ENCODE data around the gene SOCS3. TPM values are rescaled to one million over a fixed set of nuclear protein-coding genes. Genes with fewer than 3 reads are reported as not detected.

SOCS3 gene
- total and polyA plus RNA-seq, 10 donors, result 10.7 to 164 (median 62.1) TPM

DNA sequence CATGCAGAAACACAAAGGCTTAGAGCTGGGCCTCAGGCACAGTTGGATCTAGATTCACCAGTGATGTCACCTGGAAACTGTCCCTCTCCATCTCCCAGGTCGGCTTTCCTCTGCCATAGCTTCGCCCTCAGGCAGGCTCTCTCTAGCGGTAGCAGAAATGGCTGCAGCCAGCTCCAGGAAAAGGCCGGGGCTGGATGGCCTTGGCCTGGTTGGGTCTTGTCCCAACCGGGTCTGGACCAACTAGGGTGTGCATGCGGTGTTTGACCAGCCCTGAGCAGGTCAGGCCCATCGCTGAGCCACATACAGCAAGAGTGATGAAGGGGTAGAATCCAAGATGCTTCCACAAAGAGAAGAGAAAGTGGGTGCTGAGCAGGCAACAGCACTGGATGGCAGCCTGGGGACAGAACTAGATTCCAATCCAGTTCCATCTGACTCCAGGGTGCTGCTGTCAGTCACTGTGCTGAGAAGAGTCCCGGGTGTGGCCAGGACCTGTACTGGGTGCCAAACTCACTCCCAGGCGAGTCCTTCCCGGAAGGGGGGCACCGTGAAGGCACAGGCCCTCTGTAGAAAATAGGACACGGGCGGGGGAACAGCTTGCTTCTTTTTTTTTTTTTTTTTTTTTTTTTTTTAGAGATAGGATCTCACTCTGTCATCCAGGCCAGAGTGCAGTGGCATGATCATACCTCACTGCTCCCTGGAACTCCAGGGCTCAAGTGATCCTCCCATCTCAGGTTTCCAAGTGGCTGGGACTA is 51.8 kb downstream of the SOCS3 start:
- H3K27me3 ChIP-seq (replicated peaks in 1 of 7), result peaks cover 0 to 4% (median 0%) of the 10 kb centered on the region in 7 donors
- no peak overlapping the region for H3K4me3 ChIP-seq
- no peak for DNase-seq
- WGBS, 5 donors, result 75 to 88% (median 85%) methylated on average over 11 to 13 of the region's 13 CpGs
- no peaks in the 10 kb centered on the region for H3K36me3 ChIP-seq
- intact Hi-C loops (cut with DNase I; ENCODE audit: low total_unique reads), result no loop called here
- TF ChIP-seq POLR2AphosphoS5 (IDR thresholded peaks at IDR 0.05) (peak; percentile 25 to 62 (median 48)), POLR2A (IDR thresholded peaks at IDR 0.05) (no peak)
- TF ChIP-seq, protein P1, sequence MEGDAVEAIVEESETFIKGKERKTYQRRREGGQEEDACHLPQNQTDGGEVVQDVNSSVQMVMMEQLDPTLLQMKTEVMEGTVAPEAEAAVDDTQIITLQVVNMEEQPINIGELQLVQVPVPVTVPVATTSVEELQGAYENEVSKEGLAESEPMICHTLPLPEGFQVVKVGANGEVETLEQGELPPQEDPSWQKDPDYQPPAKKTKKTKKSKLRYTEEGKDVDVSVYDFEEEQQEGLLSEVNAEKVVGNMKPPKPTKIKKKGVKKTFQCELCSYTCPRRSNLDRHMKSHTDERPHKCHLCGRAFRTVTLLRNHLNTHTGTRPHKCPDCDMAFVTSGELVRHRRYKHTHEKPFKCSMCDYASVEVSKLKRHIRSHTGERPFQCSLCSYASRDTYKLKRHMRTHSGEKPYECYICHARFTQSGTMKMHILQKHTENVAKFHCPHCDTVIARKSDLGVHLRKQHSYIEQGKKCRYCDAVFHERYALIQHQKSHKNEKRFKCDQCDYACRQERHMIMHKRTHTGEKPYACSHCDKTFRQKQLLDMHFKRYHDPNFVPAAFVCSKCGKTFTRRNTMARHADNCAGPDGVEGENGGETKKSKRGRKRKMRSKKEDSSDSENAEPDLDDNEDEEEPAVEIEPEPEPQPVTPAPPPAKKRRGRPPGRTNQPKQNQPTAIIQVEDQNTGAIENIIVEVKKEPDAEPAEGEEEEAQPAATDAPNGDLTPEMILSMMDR (IDR thresholded peaks at IDR 0.05 in 8 of 11, conservative IDR thresholded peaks at IDR 0.05 in 3 of 11), result peak in 7 of 11 experiments; percentile 21 to 43 (median 37)
- peaks cover 0 to 19% (median 13%) of the 10 kb centered on the region in 8 donors for H3K9me3 ChIP-seq
- H3K27ac ChIP-seq, result peak overlapping the region in 1 of 8 donors; percentile 10
- peaks cover 4 to 22% (median 11%) of the 10 kb centered on the region in 6 donors for H3K4me1 ChIP-seq

DNA sequence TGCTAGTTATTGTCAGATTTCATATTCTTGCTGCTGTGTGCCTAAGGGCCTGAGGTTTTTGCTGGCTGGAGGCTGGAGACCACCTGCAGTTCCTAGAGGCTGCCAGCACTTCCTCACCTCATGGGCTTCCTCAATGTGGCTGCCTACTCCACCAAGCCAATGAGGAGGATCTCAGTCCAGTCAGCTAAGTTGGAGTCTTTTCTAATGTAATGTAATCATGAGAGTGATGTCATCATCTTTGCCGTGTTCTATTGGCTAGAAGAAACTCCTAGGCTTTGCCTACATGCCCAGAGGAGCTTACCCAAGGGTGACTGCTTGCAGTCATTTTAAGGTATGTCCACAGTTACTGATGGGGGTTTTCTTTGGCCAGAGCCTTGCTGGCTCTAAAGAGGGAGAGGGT is 53.0 kb downstream of the SOCS3 start:
- TF ChIP-seq POLR2A (IDR thresholded peaks at IDR 0.05) (no peak), POLR2AphosphoS5 (IDR thresholded peaks at IDR 0.05) (no peak)
- TF ChIP-seq, protein P1 (IDR thresholded peaks at IDR 0.05 in 8 of 11, conservative IDR thresholded peaks at IDR 0.05 in 3 of 11), result no peak
- intact Hi-C loops (cut with DNase I; ENCODE audit: low total_unique reads), result no loop called here
- H3K27me3 ChIP-seq (replicated peaks in 1 of 7), result no peaks in the 10 kb centered on the region
- H3K36me3 ChIP-seq, result no peaks in the 10 kb centered on the region
- H3K4me1 ChIP-seq, result peaks cover 4 to 22% (median 10%) of the 10 kb centered on the region in 6 donors
- 75 to 90% (median 83%) methylated on average over 1 of the region's 1 CpG for WGBS, 5 donors
- no peak overlapping the region for H3K4me3 ChIP-seq
- H3K9me3 ChIP-seq, result peaks cover 0 to 19% (median 13%) of the 10 kb centered on the region in 8 donors
- no peak overlapping the region for H3K27ac ChIP-seq
- DNase-seq, result no peak

Small RNA genes within 50 kb of the gene (small RNA-seq; reads per million reads assigned to genes)
- gene RF00415 (0 reads per million in 4 donors), gene RN7SL236P (0 reads per million in 4 donors)

Other genes with a start within 250 kb of the SOCS3 start
- gene TMC6, start 231.3 kb downstream of the SOCS3 start, total RNA-seq, result 100 to 1,000 TPM; 169 to 425 (median 354) TPM
- 100 to 1,000 TPM; 132 to 269 (median 252) TPM for gene TMC6, start 231.3 kb downstream of the SOCS3 start, polyA plus RNA-seq
- 100 to 1,000 TPM; 116 to 222 (median 205) TPM for gene TMC8, start 229.3 kb downstream of the SOCS3 start, total RNA-seq
- 100 to 1,000 TPM; 103 to 191 (median 158) TPM for gene TMC8, start 229.3 kb downstream of the SOCS3 start, polyA plus RNA-seq
- gene C17orf99, start 213.7 kb downstream of the SOCS3 start, total RNA-seq, result 1 to 10 TPM in 2 of 7 donors, under 1 TPM in 2, not detected in 3; 0.19 to 3.0 (median 0.95) TPM
- under 1 TPM in 2 of 3 donors, not detected in 1; 0.46 TPM for gene C17orf99, start 213.7 kb downstream of the SOCS3 start, polyA plus RNA-seq
- 100 to 1,000 TPM; 107 to 179 (median 137) TPM for gene SYNGR2, start 191.5 kb downstream of the SOCS3 start, total RNA-seq
- gene SYNGR2, start 191.5 kb downstream of the SOCS3 start, polyA plus RNA-seq, result 100 to 1,000 TPM; 152 to 201 (median 170) TPM
- gene TK1, start 173.0 kb downstream of the SOCS3 start, total RNA-seq, result 10 to 100 TPM in 5 of 7 donors, 1 to 10 TPM in 2; 3.7 to 18.7 (median 10.5) TPM
- gene TK1, start 173.0 kb downstream of the SOCS3 start, polyA plus RNA-seq, result 10 to 100 TPM in 2 of 3 donors, 1 to 10 TPM in 1; 3.9 to 20.4 (median 19.8) TPM
- gene AFMID, start 172.7 kb downstream of the SOCS3 start, total RNA-seq, result 10 to 100 TPM; 19.3 to 42.5 (median 27.0) TPM
- 10 to 100 TPM; 13.1 to 22.0 (median 14.1) TPM for gene AFMID, start 172.7 kb downstream of the SOCS3 start, polyA plus RNA-seq
- 10 to 100 TPM in 1 of 7 donors, 1 to 10 TPM in 6; 2.3 to 11.9 (median 6.2) TPM for gene BIRC5, start 145.8 kb downstream of the SOCS3 start, total RNA-seq
- gene BIRC5, start 145.8 kb downstream of the SOCS3 start, polyA plus RNA-seq, result 10 to 100 TPM in 1 of 3 donors, 1 to 10 TPM in 2; 2.1 to 11.3 (median 7.2) TPM
- gene TMEM235, start 128.4 kb downstream of the SOCS3 start, total RNA-seq, result not detected
- not detected for gene TMEM235, start 128.4 kb downstream of the SOCS3 start, polyA plus RNA-seq
- 100 to 1,000 TPM in 6 of 7 donors, 10 to 100 TPM in 1; 60.1 to 217 (median 112) TPM for gene PGS1, start 18.6 kb upstream of the SOCS3 start, total RNA-seq
- gene PGS1, start 18.6 kb upstream of the SOCS3 start, polyA plus RNA-seq, result 10 to 100 TPM; 20.0 to 34.7 (median 20.5) TPM
- gene DNAH17, start 217.3 kb upstream of the SOCS3 start, total RNA-seq, result 1 to 10 TPM in 1 of 7 donors, under 1 TPM in 5, not detected in 1; 0.29 to 1.0 (median 0.77) TPM
- under 1 TPM; 0.06 to 0.72 (median 0.32) TPM for gene DNAH17, start 217.3 kb upstream of the SOCS3 start, polyA plus RNA-seq